H9 (cell line): ENCODE data around the gene CD247. TPM values are rescaled to one million over a fixed set of nuclear protein-coding genes. Genes with fewer than 3 reads are reported as not detected.

Experiments
- DNase-seq: peaks from one replicate; pipeline ENCODE4 v3.0.0-alpha.2; 2017
- H2AFZ ChIP-seq: one replicate; pipeline ENCODE4 v1.6.1; 2013; ENCODE audit warnings: mild to moderate bottlenecking, low read length, control low read depth, moderate library complexity
- H2AK5ac ChIP-seq: 2 replicates; pipeline ENCODE4 v1.6.1; 2013; ENCODE audit warnings: low read length, control low read depth, mixed read lengths; ENCODE audit not compliant: insufficient read length
- H2BK120ac ChIP-seq: one replicate; pipeline ENCODE4 v1.6.1; 2013; ENCODE audit warnings: low read depth, mild to moderate bottlenecking, low read length, control low read depth, inconsistent platforms; ENCODE audit not compliant: poor library complexity, severe bottlenecking
- H2BK12ac ChIP-seq: 2 replicates; pipeline ENCODE4 v1.6.1; 2013; ENCODE audit warnings: low read length, control low read depth, mixed read lengths, low read depth; ENCODE audit not compliant: insufficient read length
- H2BK15ac ChIP-seq: 2 replicates; pipeline ENCODE4 v1.6.1; 2013; ENCODE audit warnings: low read depth, low read length, control low read depth
- H2BK20ac ChIP-seq: one replicate; pipeline ENCODE4 v1.6.1; 2013; ENCODE audit warnings: low read depth, mild to moderate bottlenecking, low read length, control low read depth, inconsistent platforms; ENCODE audit not compliant: poor library complexity, severe bottlenecking
- H2BK5ac ChIP-seq: 2 replicates; pipeline ENCODE4 v1.6.1; 2013; ENCODE audit warnings: low read length, control low read depth, mixed read lengths; ENCODE audit not compliant: insufficient read length
- H3K14ac ChIP-seq: 2 replicates; pipeline ENCODE4 v1.6.1; 2013; ENCODE audit warnings: low read length, control low read depth; ENCODE audit not compliant: insufficient read depth
- H3K18ac ChIP-seq: 2 replicates; pipeline ENCODE4 v1.6.1; 2013; ENCODE audit warnings: low read depth, mild to moderate bottlenecking, mixed read lengths, low read length, control low read depth; ENCODE audit not compliant: insufficient read length
- H3K23ac ChIP-seq: 2 replicates; pipeline ENCODE4 v1.6.1; 2013; ENCODE audit warnings: low read length, control low read depth, mixed read lengths, low read depth; ENCODE audit not compliant: insufficient read length
- H3K23me2 ChIP-seq: 2 replicates; pipeline ENCODE4 v1.6.1; 2013; ENCODE audit warnings: low read depth, mild to moderate bottlenecking, mixed read lengths, low read length, control low read depth; ENCODE audit not compliant: insufficient read length, poor library complexity, severe bottlenecking
- H3K27ac ChIP-seq: 2 replicates; pipeline ENCODE4 v1.5.1; 2013; ENCODE audit warnings: low read length, control low read depth, mixed read lengths, low read depth; ENCODE audit not compliant: insufficient read length
- H3K27me3 ChIP-seq: 2 replicates; pipeline ENCODE4 v1.6.1; 2013; ENCODE audit warnings: low read length, control low read depth, inconsistent platforms; ENCODE audit not compliant: insufficient read depth
- H3K4ac ChIP-seq: 2 replicates; pipeline ENCODE4 v1.6.1; 2013; ENCODE audit warnings: low read depth, mild to moderate bottlenecking, control low read depth, inconsistent platforms, low read length, moderate library complexity
- H3K4me1 ChIP-seq: 2 replicates; pipeline ENCODE4 v1.6.1; 2013; ENCODE audit warnings: low read length, control low read depth, inconsistent platforms; ENCODE audit not compliant: insufficient read depth
- H3K4me2 ChIP-seq: 2 replicates; pipeline ENCODE4 v1.6.1; 2013; ENCODE audit warnings: low read length, control low read depth, mixed read lengths; ENCODE audit not compliant: insufficient read length, insufficient read depth
- H3K56ac ChIP-seq: 2 replicates; pipeline ENCODE4 v1.6.1; 2013; ENCODE audit warnings: low read depth, mild to moderate bottlenecking, mixed read lengths, low read length, control low read depth; ENCODE audit not compliant: insufficient read length
- H3K79me1 ChIP-seq: 2 replicates; pipeline ENCODE4 v1.6.1; 2013; ENCODE audit warnings: low read depth, mild to moderate bottlenecking, moderate library complexity, low read length, control low read depth, inconsistent platforms; ENCODE audit not compliant: insufficient read depth, poor library complexity, severe bottlenecking
- H3K79me2 ChIP-seq: 2 replicates; pipeline ENCODE4 v1.6.1; 2013; ENCODE audit warnings: low read length, control low read depth, inconsistent platforms; ENCODE audit not compliant: insufficient read depth
- H3K9ac ChIP-seq: 2 replicates; pipeline ENCODE4 v1.6.1; 2013; ENCODE audit warnings: low read length, control low read depth, mixed read lengths; ENCODE audit not compliant: insufficient read length; ENCODE audit errors: extremely low read depth
- H3K9me3 ChIP-seq: one replicate; pipeline ENCODE4 v1.6.1; 2013; ENCODE audit warnings: low read depth, low read length, inconsistent platforms; ENCODE audit not compliant: control insufficient read depth
- H3T11ph ChIP-seq: one replicate; pipeline ENCODE4 v1.6.1; 2013; ENCODE audit warnings: mild to moderate bottlenecking, low read length, control low read depth, inconsistent platforms
- H4K20me1 ChIP-seq: one replicate; pipeline ENCODE4 v1.6.1; 2013; ENCODE audit not compliant: control insufficient read depth, insufficient read length, insufficient read depth
- H4K5ac ChIP-seq: 2 replicates; pipeline ENCODE4 v1.6.1; 2013; ENCODE audit warnings: low read depth, mild to moderate bottlenecking, mixed read lengths, low read length, control low read depth; ENCODE audit not compliant: insufficient read length
- H4K8ac ChIP-seq: replicated peaks from 2 replicates; pipeline ENCODE4 v1.6.1; 2013; ENCODE audit warnings: low read length, control low read depth, mixed read lengths, low read depth; ENCODE audit not compliant: insufficient read length
- H4K91ac ChIP-seq: 2 replicates; pipeline ENCODE4 v1.6.1; 2013; ENCODE audit warnings: low read depth, mild to moderate bottlenecking, moderate library complexity, mixed read lengths, low read length, control low read depth; ENCODE audit not compliant: insufficient read length
- H3K27ac Mint-ChIP-seq, 3 experiments: 2 replicates in 2 of 3; 3 replicates in 1 of 3; pipeline ENCODE4 v1.8.0; 2020 to 2021; ENCODE audit warnings: mixed read lengths in 3 of 3, mild to moderate bottlenecking in 1 of 3, moderate library complexity in 1 of 3
- H3K27me3 Mint-ChIP-seq: 2 replicates; pipeline ENCODE4 v1.8.0; 2021; ENCODE audit warnings: low read depth, mild to moderate bottlenecking, moderate library complexity, mixed read lengths
- H3K36me3 Mint-ChIP-seq, 3 experiments: 2 replicates in 2 of 3; 3 replicates in 1 of 3; pipeline ENCODE4 v1.8.0; 2020 to 2021; ENCODE audit warnings: low read depth in 3 of 3, mixed read lengths in 3 of 3; ENCODE audit not compliant: insufficient read depth in 1 of 3
- H3K4me1 Mint-ChIP-seq, 2 experiments: 2 replicates each; pipeline ENCODE4 v1.8.0; 2020; ENCODE audit warnings: mixed read lengths in 2 of 2
- H3K4me3 Mint-ChIP-seq, 2 experiments: 2 replicates in 1 of 2; 3 replicates in 1 of 2; pipeline ENCODE4 v1.8.0; 2020 to 2021; ENCODE audit warnings: mild to moderate bottlenecking in 2 of 2, mixed read lengths in 2 of 2, moderate library complexity in 1 of 2
- H3K9me3 Mint-ChIP-seq, 2 experiments: 2 replicates in 1 of 2; 3 replicates in 1 of 2; pipeline ENCODE4 v1.8.0; 2020; ENCODE audit warnings: mild to moderate bottlenecking in 2 of 2, mixed read lengths in 2 of 2, moderate library complexity in 1 of 2
- WGBS: extraction: QIAGEN DNeasy Blood & Tissue Kit; methylation state at CpG from one replicate; pipeline ENCODE4 v1.1.7; 2013; ENCODE audit warnings: missing lambda C conversion rate, low lambda C conversion rate, mixed read lengths; ENCODE audit not compliant: insufficient read length; ENCODE audit errors: extremely low coverage; 5-methylcytosine and 5-hydroxymethylcytosine counted together
- total RNA-seq: library from RNA; stranded (reverse); gene quantifications from 2 replicates; pipeline ENCODE4 v1.2.1, GENCODE V29; 2021
- TF ChIP-seq, protein P1 (sequence below): fragments of 200-600 bp; sonication (generic); conservative IDR thresholded peaks from 3 replicates; pipeline ENCODE4 v1.8.0; 2021; ENCODE audit warnings: antibody characterized with exemption, mild to moderate bottlenecking

The CD247 gene
- total RNA-seq, 1 experiment from 2014 or later: 1.2 TPM

DNA sequence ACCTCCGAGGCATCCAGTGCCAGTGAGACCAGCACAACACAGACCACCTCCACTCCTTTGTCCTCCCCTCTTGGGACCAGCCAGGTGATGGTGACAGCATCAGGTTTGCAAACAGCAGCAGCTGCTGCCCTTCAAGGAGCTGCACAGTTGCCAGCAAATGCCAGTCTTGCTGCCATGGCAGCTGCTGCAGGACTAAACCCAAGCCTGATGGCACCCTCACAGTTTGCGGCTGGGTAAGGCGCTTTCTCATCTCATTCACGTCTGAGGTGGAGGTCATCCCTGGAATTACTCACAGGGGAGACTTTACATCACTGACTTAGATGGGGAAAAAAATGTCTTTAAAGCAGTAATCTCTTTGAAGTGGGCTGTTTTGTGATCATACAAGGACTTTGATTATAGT is 106.3 kb downstream of the CD247 start:
- Histone ChIP-seq H2BK12ac (no peak overlapping the region), H3K27ac (no peak overlapping the region), H3K79me2 (no peaks in the 10 kb centered on the region), H4K8ac (no peak overlapping the region), H3K4me1 (no peaks in the 10 kb centered on the region), H3K27me3 (no peaks in the 10 kb centered on the region), H3K18ac (no peak overlapping the region), H3K14ac (no peak overlapping the region; the same call in 1 of the 2 replicates), H4K5ac (no peak overlapping the region), H2BK15ac (no peak overlapping the region), H3K4ac (no peak overlapping the region), H2AK5ac (no peak overlapping the region), H3K23me2 (no peaks in the 10 kb centered on the region), H4K20me1 (no peaks in the 10 kb centered on the region), H2BK120ac (no peak overlapping the region), H2AFZ (no peak overlapping the region), H3K9me3 (no peaks in the 10 kb centered on the region), H3K9ac (no peak overlapping the region), H3K79me1 (no peaks in the 10 kb centered on the region), H3T11ph (no peak overlapping the region), H3K23ac (no peak overlapping the region), H2BK5ac (no peak overlapping the region), H2BK20ac (no peak overlapping the region), H4K91ac (no peak overlapping the region), H3K4me2 (no peak overlapping the region), H3K56ac (no peak overlapping the region)
- no peak overlapping the region for H3K4me3 Mint-ChIP-seq
- DNase-seq: no peak
- H3K36me3 Mint-ChIP-seq: peaks cover 30 to 55% (median 49%) of the 10 kb centered on the region in 3 experiments; a peak in 6 of 7 replicates
- no peaks in the 10 kb centered on the region for H3K27me3 Mint-ChIP-seq
- TF ChIP-seq, protein P1, sequence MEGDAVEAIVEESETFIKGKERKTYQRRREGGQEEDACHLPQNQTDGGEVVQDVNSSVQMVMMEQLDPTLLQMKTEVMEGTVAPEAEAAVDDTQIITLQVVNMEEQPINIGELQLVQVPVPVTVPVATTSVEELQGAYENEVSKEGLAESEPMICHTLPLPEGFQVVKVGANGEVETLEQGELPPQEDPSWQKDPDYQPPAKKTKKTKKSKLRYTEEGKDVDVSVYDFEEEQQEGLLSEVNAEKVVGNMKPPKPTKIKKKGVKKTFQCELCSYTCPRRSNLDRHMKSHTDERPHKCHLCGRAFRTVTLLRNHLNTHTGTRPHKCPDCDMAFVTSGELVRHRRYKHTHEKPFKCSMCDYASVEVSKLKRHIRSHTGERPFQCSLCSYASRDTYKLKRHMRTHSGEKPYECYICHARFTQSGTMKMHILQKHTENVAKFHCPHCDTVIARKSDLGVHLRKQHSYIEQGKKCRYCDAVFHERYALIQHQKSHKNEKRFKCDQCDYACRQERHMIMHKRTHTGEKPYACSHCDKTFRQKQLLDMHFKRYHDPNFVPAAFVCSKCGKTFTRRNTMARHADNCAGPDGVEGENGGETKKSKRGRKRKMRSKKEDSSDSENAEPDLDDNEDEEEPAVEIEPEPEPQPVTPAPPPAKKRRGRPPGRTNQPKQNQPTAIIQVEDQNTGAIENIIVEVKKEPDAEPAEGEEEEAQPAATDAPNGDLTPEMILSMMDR: no peak
- no CpG with 5 or more reads among the region's 4 CpGs for WGBS
- peak overlapping the region in 1 of 3 experiments; percentile 71; a peak in 1 of 7 replicates for H3K27ac Mint-ChIP-seq
- H3K4me1 Mint-ChIP-seq: peaks cover 0 to 10% of the 10 kb centered on the region in 2 experiments; a peak in 2 of 4 replicates
- H3K9me3 Mint-ChIP-seq: no peaks in the 10 kb centered on the region; a peak in 1 of 5 replicates
